Right atrium auricular region (tissue), 2 donors: Measurements from ENCODE around the gene TBXAS1. TPM values are rescaled to one million over a fixed set of nuclear protein-coding genes. Genes with fewer than 3 reads are reported as not detected.

Source experiments
- DNase-seq: peaks from one replicate; pipeline ENCODE4 v3.0.0-alpha.2; 2019; ENCODE audit warnings: low spot score
- H3K27ac ChIP-seq, 2 donors: fragments of 200-600 bp; sonication (generic); 1 replicate in 1 of 2; 2 replicates in 1 of 2; pipeline ENCODE4 v1.5.1; 2016 to 2019
- H3K27me3 ChIP-seq, 2 donors: fragments of 200-600 bp; sonication (generic); one replicate each; pipeline versions ENCODE4 v1.5.1 to v1.6.0; 2017 to 2019
- H3K36me3 ChIP-seq: fragments of 200-600 bp; sonication (generic); one replicate; pipeline ENCODE4 v1.5.1; 2016
- H3K4me1 ChIP-seq, 2 donors: fragments of 200-600 bp; sonication (generic); one replicate each; pipeline versions ENCODE4 v1.5.1 to v1.6.0; 2017 to 2019
- H3K4me3 ChIP-seq, 2 donors: fragments of 200-600 bp; sonication (generic); 1 replicate in 1 of 2; 2 replicates in 1 of 2; pipeline ENCODE4 v1.5.1; 2017 to 2019; ENCODE audit warnings: mild to moderate bottlenecking in 1 of 2, moderate library complexity in 1 of 2
- H3K9me3 ChIP-seq, 2 donors: fragments of 200-600 bp; sonication (generic); one replicate each; pipeline ENCODE4 v1.5.1; 2019
- CTCF ChIP-seq, 2 donors: fragments of 200-600 bp; sonication (generic); IDR thresholded peaks; one replicate each; pipeline ENCODE4 v1.5.1; 2019; ENCODE audit warnings: antibody characterized with exemption in 2 of 2
- total RNA-seq, 2 donors: library from RNA; depleted of rRNA; stranded (reverse); fragments of >200 nt; gene quantifications; one replicate each; pipeline ENCODE4 v1.1.0, GENCODE V29; 2016

TBXAS1 gene
- total RNA-seq, 2 donors from 2014 or later, result 4.6 to 15.3 TPM

GRCh38 chr7:139989366-139990141, 160.5 kb downstream of the TBXAS1 start:
- DNase-seq, result no peak
- Histone ChIP-seq H3K4me1 (no peaks in the 10 kb centered on the region), H3K27me3 (no peaks in the 10 kb centered on the region), H3K36me3 (no peaks in the 10 kb centered on the region), H3K9me3 (no peaks in the 10 kb centered on the region), H3K27ac (no peak overlapping the region), H3K4me3 (no peak overlapping the region)
- no peak for TF ChIP-seq CTCF (IDR thresholded peaks at IDR 0.05)

GRCh38 chr7:139990142-139990535, 161.1 kb downstream of the TBXAS1 start:
- Histone ChIP-seq H3K27ac (no peak overlapping the region), H3K27me3 (no peaks in the 10 kb centered on the region), H3K36me3 (no peaks in the 10 kb centered on the region), H3K4me1 (peaks cover 0 to 1% of the 10 kb centered on the region in 2 donors), H3K9me3 (no peaks in the 10 kb centered on the region), H3K4me3 (no peak overlapping the region)
- DNase-seq, result no peak
- no peak for TF ChIP-seq CTCF (IDR thresholded peaks at IDR 0.05)

GRCh38 chr7:139990571-139991268, 161.7 kb downstream of the TBXAS1 start:
- Histone ChIP-seq H3K9me3 (no peaks in the 10 kb centered on the region), H3K36me3 (no peaks in the 10 kb centered on the region), H3K4me1 (peaks cover 0 to 5% of the 10 kb centered on the region in 2 donors), H3K4me3 (no peak overlapping the region), H3K27ac (no peak overlapping the region), H3K27me3 (no peaks in the 10 kb centered on the region)
- no peak for DNase-seq
- no peak for TF ChIP-seq CTCF (IDR thresholded peaks at IDR 0.05)

GRCh38 chr7:139991269-139991666, 162.2 kb downstream of the TBXAS1 start:
- DNase-seq, result no peak
- H3K4me1 ChIP-seq, result peaks cover 0 to 5% of the 10 kb centered on the region in 2 donors
- no peaks in the 10 kb centered on the region for H3K27me3 ChIP-seq
- H3K36me3 ChIP-seq, result no peaks in the 10 kb centered on the region
- H3K27ac ChIP-seq, result no peak overlapping the region
- no peaks in the 10 kb centered on the region for H3K9me3 ChIP-seq
- no peak for TF ChIP-seq CTCF (IDR thresholded peaks at IDR 0.05)
- no peak overlapping the region for H3K4me3 ChIP-seq

GRCh38 chr7:139991911-139992310, 162.8 kb downstream of the TBXAS1 start:
- Histone ChIP-seq H3K27me3 (no peaks in the 10 kb centered on the region), H3K36me3 (no peaks in the 10 kb centered on the region), H3K4me1 (peaks cover 0 to 5% of the 10 kb centered on the region in 2 donors), H3K27ac (no peak overlapping the region), H3K4me3 (no peak overlapping the region), H3K9me3 (no peaks in the 10 kb centered on the region)
- no peak for DNase-seq
- no peak for TF ChIP-seq CTCF (IDR thresholded peaks at IDR 0.05)
